Breast epithelium (tissue), 4 donors: ENCODE measurements around the gene PDS5A. TPM values are rescaled to one million over a fixed set of nuclear protein-coding genes. Genes with fewer than 3 reads are reported as not detected.
"Not testable (repeated sequence)": the region's sequence is repeated elsewhere in the genome, so short reads cannot be mapped to it uniquely, and the experiment has no call there.

Source experiments
- DNase-seq, 2 donors: peaks; one replicate each; pipeline ENCODE4 v3.0.0-alpha.2; 2019; ENCODE audit warnings: low spot score in 2 of 2
- H3K27ac ChIP-seq, 2 donors: fragments of 200-600 bp; sonication (generic) in 1 of 2; one replicate each; pipeline ENCODE4 v1.5.1; 2016 to 2019; ENCODE audit warnings: mild to moderate bottlenecking in 1 of 2
- H3K27me3 ChIP-seq, 2 donors: fragments of 200-600 bp; sonication (generic) in 1 of 2; one replicate each; pipeline versions ENCODE4 v1.5.1 to v1.6.0; 2017 to 2019; ENCODE audit warnings: control low read depth in 1 of 2, mild to moderate bottlenecking in 1 of 2
- H3K36me3 ChIP-seq: fragments of 200-600 bp; one replicate; pipeline ENCODE4 v1.5.1; 2019
- H3K4me1 ChIP-seq, 2 donors: fragments of 200-600 bp; sonication (generic); one replicate each; pipeline ENCODE4 v1.5.1; 2016 to 2019; ENCODE audit warnings: control low read depth in 1 of 2
- H3K4me3 ChIP-seq, 3 donors: fragments of 200-600 bp; sonication (generic); 1 replicate in 2 of 3; 2 replicates in 1 of 3; pipeline ENCODE4 v1.5.1; 2016 to 2019; ENCODE audit warnings: mild to moderate bottlenecking in 3 of 3, moderate library complexity in 2 of 3
- H3K9me3 ChIP-seq, 2 donors: fragments of 200-600 bp; sonication (generic) in 1 of 2; one replicate each; pipeline ENCODE4 v1.5.1; 2016 to 2019; ENCODE audit warnings: control low read depth in 1 of 2
- POLR2A ChIP-seq: fragments of 450-650 bp; IDR thresholded peaks from one replicate; pipeline ENCODE4 v1.6.1; 2016; ENCODE audit warnings: antibody characterized with exemption, mild to moderate bottlenecking, moderate library complexity
- POLR2AphosphoS5 ChIP-seq, 3 donors: sonication (generic); formaldehyde crosslinking; IDR thresholded peaks; one replicate each; pipeline ENCODE4 v1.6.1; 2017; ENCODE audit warnings: antibody characterized with exemption in 3 of 3
- intact Hi-C: fragments of 100-400 bp; cut with DNase I; formaldehyde crosslinking; loops from one replicate; pipeline ENCODE4 v1.15.1; 2023; ENCODE audit warnings: low total_unique reads
- total RNA-seq, 3 donors: library from RNA; depleted of rRNA; stranded (reverse); fragments of >200 nt; gene quantifications; one replicate each; pipeline ENCODE4 v1.1.0, GENCODE V29; 2016
- TF ChIP-seq, protein P1 (sequence below), 3 donors: fragments of 450-650 bp; IDR thresholded peaks; one replicate each; pipeline ENCODE4 v1.5.1; 2016 to 2017; ENCODE audit warnings: antibody characterized with exemption in 3 of 3, mild to moderate bottlenecking in 3 of 3, moderate library complexity in 3 of 3

PDS5A gene
- total RNA-seq, 3 donors from 2014 or later, result 69.9 to 106 (median 82.9) TPM

GRCh38 chr4:39913471-39913870 is 64.2 kb downstream of the PDS5A start:
- intact Hi-C loops, result no loop called here
- TF ChIP-seq, protein P1, sequence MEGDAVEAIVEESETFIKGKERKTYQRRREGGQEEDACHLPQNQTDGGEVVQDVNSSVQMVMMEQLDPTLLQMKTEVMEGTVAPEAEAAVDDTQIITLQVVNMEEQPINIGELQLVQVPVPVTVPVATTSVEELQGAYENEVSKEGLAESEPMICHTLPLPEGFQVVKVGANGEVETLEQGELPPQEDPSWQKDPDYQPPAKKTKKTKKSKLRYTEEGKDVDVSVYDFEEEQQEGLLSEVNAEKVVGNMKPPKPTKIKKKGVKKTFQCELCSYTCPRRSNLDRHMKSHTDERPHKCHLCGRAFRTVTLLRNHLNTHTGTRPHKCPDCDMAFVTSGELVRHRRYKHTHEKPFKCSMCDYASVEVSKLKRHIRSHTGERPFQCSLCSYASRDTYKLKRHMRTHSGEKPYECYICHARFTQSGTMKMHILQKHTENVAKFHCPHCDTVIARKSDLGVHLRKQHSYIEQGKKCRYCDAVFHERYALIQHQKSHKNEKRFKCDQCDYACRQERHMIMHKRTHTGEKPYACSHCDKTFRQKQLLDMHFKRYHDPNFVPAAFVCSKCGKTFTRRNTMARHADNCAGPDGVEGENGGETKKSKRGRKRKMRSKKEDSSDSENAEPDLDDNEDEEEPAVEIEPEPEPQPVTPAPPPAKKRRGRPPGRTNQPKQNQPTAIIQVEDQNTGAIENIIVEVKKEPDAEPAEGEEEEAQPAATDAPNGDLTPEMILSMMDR (IDR thresholded peaks at IDR 0.05), result no peak
- TF ChIP-seq POLR2AphosphoS5 (IDR thresholded peaks at IDR 0.05), result no peak
- no peak for TF ChIP-seq POLR2A
- no peaks in the 10 kb centered on the region for H3K4me1 ChIP-seq
- H3K9me3 ChIP-seq, result no peaks in the 10 kb centered on the region
- H3K27me3 ChIP-seq, result no peaks in the 10 kb centered on the region
- DNase-seq, result no peak
- no peaks in the 10 kb centered on the region for H3K36me3 ChIP-seq
- no peak overlapping the region for H3K27ac ChIP-seq
- no peak overlapping the region for H3K4me3 ChIP-seq

DNA sequence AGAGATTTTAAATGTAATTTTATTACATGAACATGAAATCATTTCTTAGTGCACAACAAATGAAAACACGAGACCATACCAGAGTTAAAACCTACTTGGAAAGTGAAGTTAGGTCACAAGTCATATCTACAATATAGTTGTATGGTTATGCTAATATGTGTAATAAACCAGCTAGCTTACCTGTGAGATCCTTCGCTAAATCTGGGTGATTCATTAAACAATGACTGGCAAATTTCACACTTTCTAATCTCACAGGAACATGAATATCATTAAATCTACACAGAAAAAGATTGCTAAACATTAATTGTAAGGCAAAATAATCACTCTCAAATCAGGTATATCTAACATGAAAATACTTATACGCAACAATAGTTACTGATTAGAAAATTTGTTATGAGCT is 67.6 kb downstream of the PDS5A start:
- H3K27ac ChIP-seq, result no peak overlapping the region
- no peaks in the 10 kb centered on the region for H3K4me1 ChIP-seq
- H3K27me3 ChIP-seq, result no peaks in the 10 kb centered on the region
- no peaks in the 10 kb centered on the region for H3K36me3 ChIP-seq
- H3K4me3 ChIP-seq, result no peak overlapping the region
- intact Hi-C loops, result no loop called here
- no peak for DNase-seq
- TF ChIP-seq, protein P1 (IDR thresholded peaks at IDR 0.05), result no peak
- no peak for TF ChIP-seq POLR2A
- TF ChIP-seq POLR2AphosphoS5 (IDR thresholded peaks at IDR 0.05), result no peak
- H3K9me3 ChIP-seq, result no peaks in the 10 kb centered on the region

DNA sequence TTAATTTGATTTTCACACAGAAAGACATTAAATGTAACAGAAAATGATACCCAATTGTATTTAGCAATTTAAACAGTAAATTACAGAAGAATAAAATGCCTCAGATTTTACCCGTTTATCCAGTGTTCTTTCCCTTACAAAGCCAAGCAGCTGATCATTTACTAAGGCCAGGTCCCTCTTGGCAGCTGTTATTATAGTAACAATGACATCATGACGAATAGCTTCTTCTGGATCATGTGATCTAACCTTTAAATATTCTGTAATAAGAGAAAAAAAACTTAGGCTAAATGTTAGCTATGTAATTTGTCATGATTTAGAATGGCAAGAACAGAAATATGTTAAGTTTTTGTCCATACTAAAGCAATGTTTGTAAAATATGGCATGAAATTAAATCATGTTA is 69.4 kb downstream of the PDS5A start:
- H3K4me1 ChIP-seq, result no peaks in the 10 kb centered on the region
- H3K36me3 ChIP-seq, result no peaks in the 10 kb centered on the region
- no peaks in the 10 kb centered on the region for H3K27me3 ChIP-seq
- intact Hi-C loops, result no loop called here
- H3K4me3 ChIP-seq, result no peak overlapping the region
- H3K9me3 ChIP-seq, result no peaks in the 10 kb centered on the region
- TF ChIP-seq POLR2A, result no peak
- TF ChIP-seq POLR2AphosphoS5 (IDR thresholded peaks at IDR 0.05), result no peak
- TF ChIP-seq, protein P1 (IDR thresholded peaks at IDR 0.05), result no peak
- no peak overlapping the region for H3K27ac ChIP-seq
- DNase-seq, result no peak

- intact Hi-C loops, result no loop called here
Observed at GRCh38 chr4:39905656-39906055, 72.1 kb downstream of the PDS5A start.

DNA sequence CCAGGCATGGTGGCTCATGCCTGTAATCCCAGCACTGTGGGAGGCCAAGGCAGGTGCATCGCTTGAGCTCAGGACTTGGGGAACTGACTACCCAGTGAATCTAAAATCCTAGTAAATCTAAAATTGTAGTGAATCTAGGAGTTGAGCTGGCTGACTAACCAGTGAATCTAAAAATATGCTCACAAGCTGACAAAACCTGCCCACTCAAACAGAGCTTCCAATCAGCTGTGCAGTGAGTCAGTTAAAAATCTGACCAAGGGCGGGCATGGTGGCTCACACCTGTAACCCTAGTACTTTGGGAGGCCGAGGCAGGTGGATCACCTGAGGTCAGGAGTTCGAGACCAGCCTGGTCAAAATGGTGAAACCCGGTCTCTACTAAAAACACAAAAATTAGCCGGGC is 72.7 kb downstream of the PDS5A start:
- H3K27ac ChIP-seq, DNase-seq: not testable (repeated sequence)

More at GRCh38 chr4:39905656-39906055, 72.1 kb downstream of the PDS5A start:
- TF ChIP-seq, protein P1 (IDR thresholded peaks at IDR 0.05), result no peak
- TF ChIP-seq POLR2AphosphoS5 (IDR thresholded peaks at IDR 0.05), result no peak
- no peak for TF ChIP-seq POLR2A
- no peak overlapping the region for H3K27ac ChIP-seq
- H3K4me3 ChIP-seq, result no peak overlapping the region
- H3K4me1 ChIP-seq, result no peaks in the 10 kb centered on the region
- no peaks in the 10 kb centered on the region for H3K27me3 ChIP-seq
- no peak for DNase-seq
- H3K9me3 ChIP-seq, result no peaks in the 10 kb centered on the region
- H3K36me3 ChIP-seq, result no peaks in the 10 kb centered on the region

DNA sequence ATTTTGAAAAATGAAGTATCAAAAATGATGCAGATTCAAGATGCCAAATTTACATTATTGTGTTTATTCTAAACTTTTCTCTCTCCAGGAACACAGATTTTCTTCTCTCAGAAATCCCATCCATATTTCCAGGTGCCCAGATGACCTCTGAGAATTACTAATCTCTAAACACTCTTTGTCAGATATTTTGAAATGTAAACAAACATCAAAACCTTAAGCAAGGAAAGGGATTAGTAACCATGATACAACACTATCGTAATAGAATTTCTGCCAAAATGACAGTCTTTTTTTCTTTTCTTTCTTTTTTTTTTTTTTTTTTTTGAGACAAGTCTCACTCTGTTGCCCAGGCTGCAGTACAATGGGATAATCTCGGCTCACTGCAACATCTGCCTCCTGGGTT is 76.7 kb downstream of the PDS5A start:
- H3K4me3 ChIP-seq, result no peak overlapping the region
- no peaks in the 10 kb centered on the region for H3K4me1 ChIP-seq
- no peak for DNase-seq
- no peaks in the 10 kb centered on the region for H3K9me3 ChIP-seq
- TF ChIP-seq POLR2A, result no peak
- no peak for TF ChIP-seq POLR2AphosphoS5 (IDR thresholded peaks at IDR 0.05)
- TF ChIP-seq, protein P1 (IDR thresholded peaks at IDR 0.05), result no peak
- no peaks in the 10 kb centered on the region for H3K36me3 ChIP-seq
- no peak overlapping the region for H3K27ac ChIP-seq
- H3K27me3 ChIP-seq, result no peaks in the 10 kb centered on the region
- intact Hi-C loops, result no loop called here

More for the DNA sequence above, 72.7 kb downstream of the PDS5A start:
- intact Hi-C loops, H3K36me3 ChIP-seq, H3K27me3 ChIP-seq, H3K4me3 ChIP-seq, H3K9me3 ChIP-seq, H3K4me1 ChIP-seq: not testable (repeated sequence)
